SH-SY5Y (cell line): ENCODE measurements around the gene TMEM143.

Source experiments
- GATA2 ChIP-seq: IDR thresholded peaks from 2 replicates; pipeline ENCODE4 v1.6.1; 2011; ENCODE audit warnings: mild to moderate bottlenecking, low read depth, low read length
- GATA3 ChIP-seq: IDR thresholded peaks from 2 replicates; pipeline ENCODE4 v1.6.1; 2011; ENCODE audit warnings: low read depth, mild to moderate bottlenecking, low read length, moderate library complexity

Gene TMEM143

DNA sequence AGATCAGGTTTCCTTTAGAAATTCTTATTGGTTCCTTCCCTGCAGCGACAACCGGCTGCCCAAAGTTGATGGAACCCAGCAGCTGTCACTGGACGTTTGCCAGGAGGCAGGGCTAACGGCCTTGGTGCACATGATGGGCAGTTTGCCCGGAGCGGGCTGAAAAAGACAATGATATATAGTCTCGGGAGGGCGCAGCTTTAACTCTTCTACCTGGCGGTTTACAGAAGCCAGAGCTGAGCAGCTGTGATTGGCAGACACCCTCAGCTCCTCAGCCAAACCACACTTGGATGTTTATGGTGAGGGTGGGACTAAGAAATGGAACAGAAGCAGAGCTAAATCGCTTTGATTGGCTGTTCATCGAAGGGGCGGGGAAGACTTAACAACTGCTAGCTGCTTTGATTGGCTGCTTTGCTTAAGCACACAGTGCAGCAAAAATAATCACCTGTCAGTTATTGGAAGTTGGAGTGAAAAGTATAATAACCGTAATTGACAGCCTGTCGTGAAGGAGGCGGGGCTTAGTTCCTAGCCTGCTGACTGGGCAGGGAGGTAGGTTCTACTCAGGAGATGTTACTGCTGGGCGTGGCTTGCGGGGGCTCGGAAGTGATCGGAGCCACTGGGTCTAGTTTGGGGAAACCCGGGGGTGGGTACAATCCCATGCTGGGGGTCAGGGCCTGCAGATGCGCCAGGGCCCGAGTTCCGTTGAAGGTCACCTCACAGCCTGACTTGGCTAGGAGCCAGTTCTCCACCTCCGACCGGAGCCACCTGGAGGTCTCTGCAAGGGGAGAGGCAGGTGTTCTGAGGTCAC, 30.9 kb downstream of the TMEM143 start:
- no peak for TF ChIP-seq GATA3
- TF ChIP-seq GATA2 = no peak

DNA sequence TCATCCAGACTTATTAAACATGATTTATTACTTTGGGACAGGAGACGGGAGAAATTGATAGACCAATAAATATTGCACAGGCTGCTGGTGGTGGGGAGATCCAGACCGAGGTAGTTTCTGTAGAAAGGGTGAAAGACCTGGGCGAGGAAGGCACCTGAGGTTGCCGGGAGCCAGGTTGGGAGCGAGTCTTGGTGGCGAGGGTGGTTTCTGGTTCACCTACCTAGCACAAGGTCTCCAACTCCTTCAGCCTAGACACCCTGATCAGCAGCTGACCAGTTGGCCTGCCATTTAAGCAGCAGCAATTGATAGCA, 31.4 kb downstream of the TMEM143 start:
- TF ChIP-seq GATA3 = no peak
- no peak for TF ChIP-seq GATA2

DNA sequence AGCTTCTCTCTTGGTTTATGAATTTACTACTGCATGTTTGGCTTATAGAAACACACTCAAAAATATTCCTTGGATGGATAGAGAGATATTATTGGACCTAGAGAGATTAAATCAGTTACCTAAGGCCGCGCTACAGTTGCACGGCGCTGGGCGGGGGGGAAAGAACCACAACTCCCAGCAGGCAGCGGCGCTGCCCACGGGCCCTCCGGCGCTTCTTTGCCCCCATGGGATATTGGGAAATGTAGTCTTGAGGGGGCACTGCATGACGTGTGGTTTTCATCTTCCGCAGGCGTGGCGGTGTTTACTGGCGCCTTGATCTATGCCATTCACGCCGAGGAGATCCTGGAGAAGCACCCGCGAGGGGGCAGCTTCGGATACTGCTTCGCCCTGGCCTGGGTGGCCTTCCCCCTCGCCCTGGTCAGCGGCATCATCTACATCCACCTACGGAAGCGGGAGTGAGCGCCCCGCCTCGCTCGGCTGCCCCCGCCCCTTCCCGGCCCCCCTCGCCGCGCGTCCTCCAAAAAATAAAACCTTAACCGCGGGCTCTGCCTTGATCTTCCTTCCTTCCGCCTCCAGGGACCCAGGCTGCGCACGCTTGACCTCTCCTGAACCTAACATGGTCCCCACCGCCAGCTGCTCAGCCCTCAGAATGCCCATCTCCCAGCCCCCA, 33.6 kb downstream of the TMEM143 start:
- no peak for TF ChIP-seq GATA3
- peak; percentile 81 for TF ChIP-seq GATA2

DNA sequence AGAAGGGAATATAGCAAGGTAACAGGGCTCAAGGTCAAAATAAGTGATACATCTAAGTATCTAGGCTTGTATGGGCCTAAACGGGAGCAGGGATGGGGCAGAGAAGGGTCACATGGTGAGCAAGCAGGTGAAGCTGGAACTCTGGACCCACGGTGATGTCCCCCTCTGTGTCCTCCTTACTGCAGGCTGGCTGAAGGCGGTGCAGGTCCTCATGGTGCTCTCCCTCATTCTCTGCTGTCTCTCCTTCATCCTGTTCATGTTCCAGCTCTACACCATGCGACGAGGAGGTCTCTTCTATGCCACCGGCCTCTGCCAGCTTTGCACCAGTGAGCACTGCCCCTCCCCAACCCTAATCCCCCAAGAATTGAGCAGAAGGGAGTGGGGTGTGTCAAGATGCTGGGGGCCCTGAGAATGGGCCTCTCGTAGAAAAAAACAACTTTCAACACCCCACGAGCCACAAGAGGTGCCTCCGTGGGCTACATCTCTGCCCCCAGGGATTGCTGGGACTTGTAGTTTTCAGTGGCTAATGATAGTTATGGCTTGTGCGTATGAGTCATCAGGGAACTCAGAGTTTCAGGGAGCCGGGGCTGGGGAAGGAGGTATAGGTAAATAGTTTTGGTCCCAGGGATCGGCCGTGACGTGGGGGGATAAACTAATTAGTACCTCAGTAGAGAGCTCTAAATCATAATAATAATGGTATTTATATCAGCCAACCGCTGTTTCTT, 34.4 kb downstream of the TMEM143 start:
- no peak for TF ChIP-seq GATA2

DNA sequence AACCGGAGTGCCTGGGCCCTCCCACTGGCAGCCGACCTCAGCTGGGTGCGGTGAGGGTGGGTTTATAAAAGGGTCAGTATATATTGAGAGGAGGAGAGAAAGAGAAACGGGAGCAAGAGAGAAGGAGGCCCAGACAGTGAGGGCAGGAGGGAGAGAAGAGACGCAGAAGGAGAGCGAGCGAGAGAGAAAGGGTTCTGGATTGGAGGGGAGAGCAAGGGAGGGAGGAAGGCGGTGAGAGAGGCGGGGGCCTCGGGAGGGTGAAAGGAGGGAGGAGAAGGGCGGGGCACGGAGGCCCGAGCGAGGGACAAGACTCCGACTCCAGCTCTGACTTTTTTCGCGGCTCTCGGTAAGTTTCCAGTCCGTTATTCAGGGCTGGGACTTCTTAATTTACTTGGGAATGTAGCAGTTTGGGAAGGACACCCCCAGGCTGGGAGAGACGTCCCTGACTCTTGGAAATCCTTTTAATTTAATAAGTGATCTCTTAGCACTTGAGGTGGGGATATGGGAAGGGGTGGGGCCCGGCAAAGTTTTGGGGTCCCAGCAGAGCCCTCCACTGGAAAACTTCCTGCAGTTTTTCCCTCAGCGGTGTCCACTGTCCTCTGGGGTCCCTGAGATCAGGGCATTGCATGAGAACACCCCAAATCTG, 38.4 kb downstream of the TMEM143 start, which contains the start of gene EMP3:
EMP3 (plus strand) TSS at position 288 of the 646 bp plus-strand sequence. CDS start 1,293 bp downstream, outside the sequence.
- TF ChIP-seq GATA3 (no peak), GATA2 (no peak)

DNA sequence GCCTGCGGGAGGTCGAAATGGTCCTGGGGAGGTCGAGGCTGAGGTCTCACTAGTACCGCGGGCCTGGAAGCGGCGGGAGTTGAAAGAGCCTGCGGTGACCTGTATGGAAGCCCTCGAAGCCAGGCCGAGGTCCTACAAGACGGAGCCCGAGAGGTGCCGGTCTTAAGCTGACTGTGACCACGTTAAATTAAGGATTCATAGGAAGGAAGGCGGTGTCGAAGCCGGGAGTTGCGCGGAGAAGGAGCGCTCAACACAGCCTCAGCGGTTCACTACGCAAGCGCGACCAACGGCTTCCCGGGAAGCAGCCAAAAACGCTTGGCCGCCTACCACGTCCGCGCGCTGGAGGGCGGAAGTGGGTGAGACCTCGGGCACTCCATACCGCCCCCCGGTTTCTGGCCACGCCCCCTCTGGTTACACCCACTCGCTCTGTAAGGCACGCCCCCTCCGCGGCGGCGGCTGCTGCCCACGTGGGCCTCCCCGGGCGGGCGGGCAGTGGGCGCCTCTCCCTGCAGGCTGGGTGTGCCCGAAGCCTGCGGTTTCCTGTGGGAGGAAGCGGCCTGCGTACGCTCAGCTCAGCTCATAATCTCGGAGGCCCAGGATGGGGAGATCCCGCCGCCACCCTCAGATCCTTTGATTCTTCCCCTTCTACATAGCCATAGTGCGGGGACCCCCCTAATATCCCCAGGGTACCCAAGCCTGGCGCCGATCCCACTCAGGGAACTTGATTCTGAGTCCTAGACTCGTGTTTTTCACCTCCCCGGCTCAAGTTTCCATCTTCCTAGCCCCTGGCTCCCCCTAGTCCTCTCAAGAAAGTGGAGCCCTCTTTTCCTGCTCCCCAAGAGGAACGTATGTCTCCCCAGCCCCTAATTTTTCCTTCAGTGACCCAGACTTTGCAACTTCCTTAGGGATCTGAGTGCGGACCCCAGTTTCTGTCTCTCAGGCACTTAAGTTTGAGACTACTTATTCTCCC, 41.8 kb downstream of the TMEM143 start:
- no peak for TF ChIP-seq GATA2
- no peak for TF ChIP-seq GATA3

DNA sequence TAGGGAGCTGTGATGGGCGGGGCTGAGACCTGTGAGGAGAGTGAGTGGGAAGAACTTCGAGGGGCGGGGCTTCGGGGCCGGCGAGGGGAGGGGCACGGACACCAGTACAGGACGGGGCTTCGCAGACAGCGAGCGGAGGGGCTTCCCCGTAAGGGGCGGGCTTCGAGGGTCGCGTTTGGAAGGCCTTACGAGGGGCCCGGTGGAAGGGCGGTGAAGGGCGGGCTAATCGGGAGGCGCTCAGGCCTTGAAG, 42.4 kb downstream of the TMEM143 start:
- TF ChIP-seq GATA2 = no peak
- no peak for TF ChIP-seq GATA3

DNA sequence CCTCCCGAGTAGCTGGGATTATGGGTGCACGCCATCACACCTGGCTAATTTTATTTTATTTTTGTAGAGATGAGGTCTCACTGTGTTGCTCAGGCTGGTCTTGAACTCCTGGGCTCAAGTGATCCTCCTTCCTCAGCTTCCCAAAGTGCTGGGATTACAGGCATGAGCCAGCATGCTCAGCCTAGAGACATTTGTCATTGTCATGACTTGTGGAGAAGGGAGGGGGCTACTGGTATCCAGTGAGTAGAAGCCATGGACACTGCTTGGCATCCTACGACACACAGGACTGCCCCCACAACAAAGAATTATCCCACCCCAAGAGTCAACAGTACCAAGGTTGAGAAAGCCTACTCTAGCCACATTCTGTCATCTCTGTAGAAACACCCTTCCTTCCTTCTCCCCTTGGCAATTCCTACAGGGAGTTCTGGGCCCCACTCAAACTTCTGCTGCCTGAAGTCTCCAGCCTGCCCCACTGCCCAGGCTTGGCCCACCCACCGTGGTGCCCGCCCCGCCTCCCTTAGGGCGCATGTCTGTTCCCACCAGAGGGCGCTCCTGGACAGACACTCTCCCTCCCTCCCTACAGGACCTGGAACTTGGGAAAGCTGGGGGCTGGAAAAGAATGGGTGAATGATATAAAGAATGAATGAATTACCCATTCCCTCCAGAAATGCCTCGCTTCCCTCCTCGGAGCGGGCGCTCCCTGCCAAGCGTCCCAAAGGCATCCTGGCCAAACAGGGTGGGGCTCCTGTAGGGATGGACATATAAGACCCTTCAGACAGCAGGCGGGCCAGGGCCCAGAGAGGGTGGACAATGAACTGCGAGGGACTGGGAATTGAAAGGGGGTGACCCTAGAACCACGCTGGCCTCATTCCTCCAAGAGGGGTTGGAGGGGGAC, 43.8 kb downstream of the TMEM143 start:
- TF ChIP-seq GATA3 = no peak
- no peak for TF ChIP-seq GATA2

DNA sequence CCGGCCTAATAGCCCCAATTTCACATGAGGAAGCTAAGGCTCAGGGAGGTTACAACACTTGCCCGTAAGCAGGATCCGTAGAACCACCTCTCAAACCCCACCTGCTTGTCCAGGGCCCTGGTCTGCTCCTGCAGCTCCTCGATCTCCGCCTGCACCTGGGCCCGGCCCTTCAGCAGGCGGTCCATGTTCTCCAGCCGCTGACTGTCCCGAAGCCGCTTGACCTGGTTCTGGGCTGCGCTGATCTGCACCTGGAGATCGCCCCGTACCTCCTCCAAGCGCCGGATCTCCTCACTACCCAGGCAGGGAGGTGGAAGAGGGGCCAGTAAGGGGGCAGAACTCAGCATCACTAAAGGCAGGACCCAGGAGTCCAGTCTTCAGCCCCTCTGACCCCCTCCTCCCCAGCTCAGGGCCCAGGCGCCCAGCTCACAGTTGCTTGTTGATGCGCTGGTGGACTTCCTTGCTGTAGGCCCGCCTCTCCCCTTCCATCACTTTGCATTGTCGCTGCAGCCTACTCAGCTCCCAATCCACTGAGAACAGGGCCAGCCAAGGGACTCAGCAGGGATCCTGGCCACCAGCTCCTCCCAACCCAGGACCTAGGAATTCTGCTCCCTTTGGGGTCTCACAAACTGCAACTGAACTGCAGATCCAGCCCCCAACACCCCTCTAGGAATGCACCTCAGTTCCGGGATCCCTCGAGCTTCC, 45.3 kb downstream of the TMEM143 start:
- TF ChIP-seq GATA3 (no peak), GATA2 (no peak)

DNA sequence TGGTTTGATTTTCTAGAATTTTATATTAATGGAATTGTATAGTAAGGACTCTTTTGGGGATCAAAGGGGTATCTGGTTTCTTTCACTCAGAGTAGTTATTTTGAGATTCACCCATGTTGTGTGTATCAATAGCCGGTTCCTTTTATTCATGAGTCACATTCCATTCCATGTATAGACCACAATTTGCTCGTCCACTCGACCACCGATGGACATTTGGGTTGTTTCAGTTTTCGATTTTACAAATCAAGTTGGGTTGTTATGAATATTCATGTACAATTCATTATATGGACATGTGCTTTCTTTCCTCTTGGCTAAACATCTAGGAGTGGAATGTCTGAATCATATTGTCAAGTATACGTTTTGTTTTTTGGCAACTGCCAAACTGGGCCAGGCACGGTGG, 48.0 kb downstream of the TMEM143 start:
- TF ChIP-seq GATA3 = no peak
- no peak for TF ChIP-seq GATA2

DNA sequence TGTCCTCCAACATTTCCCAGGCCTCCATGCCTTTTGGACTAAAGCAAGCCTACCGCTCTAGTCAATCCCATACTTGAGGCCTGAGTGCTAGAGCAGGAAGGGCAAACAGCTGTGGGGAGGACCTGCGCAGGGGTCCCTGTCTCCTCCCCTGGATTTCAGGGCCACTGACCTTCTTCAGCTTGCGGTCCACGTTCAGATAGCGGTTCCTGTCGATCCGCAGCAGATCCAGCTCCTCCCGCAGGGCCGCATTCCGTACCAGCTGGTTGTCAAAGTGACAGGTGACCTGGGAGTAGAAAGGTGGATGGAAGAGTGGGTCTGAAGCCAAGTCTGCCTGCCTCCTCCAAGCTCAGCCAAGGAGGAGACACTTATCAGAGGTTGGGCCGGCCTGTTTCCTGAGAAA, 52.4 kb downstream of the TMEM143 start:
- no peak for TF ChIP-seq GATA2
- no peak for TF ChIP-seq GATA3

DNA sequence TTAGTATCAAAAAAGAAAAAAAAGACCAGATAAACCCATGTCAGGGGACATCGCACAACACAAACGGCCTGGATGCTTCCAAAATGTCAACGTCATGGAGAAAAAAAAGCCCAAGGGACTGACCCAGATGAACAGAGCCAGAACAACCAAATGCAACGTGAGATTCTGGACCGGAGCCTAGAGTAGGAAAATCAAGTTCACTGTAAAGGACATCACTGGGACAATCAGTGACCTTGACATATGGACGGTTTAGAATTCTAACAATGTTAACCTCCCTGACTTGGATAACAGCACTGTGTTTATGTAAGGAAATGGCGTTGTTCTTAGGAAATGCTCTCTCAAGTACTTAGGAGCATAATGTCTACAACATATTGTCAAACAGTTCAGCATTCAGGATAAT, 53.5 kb downstream of the TMEM143 start:
- no peak for TF ChIP-seq GATA2
- TF ChIP-seq GATA3 = no peak
